Stimulated activated CD4-positive, alpha-beta T cell treated with anti-CD3 and anti-CD28 coated beads, Interleukin-15, amount 100 ng/mL, for 1 hour (primary cell): ENCODE measurements around the gene GGTA1.
"Not testable (repeated sequence)": the region's sequence is repeated elsewhere in the genome, so short reads cannot be mapped to it uniquely, and the experiment has no call there.

ENCODE experiments used
- DNase-seq, 2 donors: peaks; one replicate each; pipeline ENCODE4 v3.0.0-alpha.2; 2020; ENCODE audit warnings: low read depth in 1 of 2, low spot score in 1 of 2

GGTA1 gene

GRCh38 chr9:121499427-121500164 lies at the start of gene GGTA1:
TSS of gene GGTA1 (minus strand) at chr9:121499844. CDS start at chr9:121467922, 31,922 bp downstream.
- no peak for DNase-seq

- no peak for DNase-seq
Measured at GRCh38 chr9:121548666-121549065, 49.0 kb upstream of the GGTA1 start.

- peak; percentile 21 to 36 for DNase-seq
Measured at GRCh38 chr9:121545875-121546423, 46.3 kb upstream of the GGTA1 start.

- no peak for DNase-seq
Measured at GRCh38 chr9:121545150-121545874, 45.7 kb upstream of the GGTA1 start.

- no peak for DNase-seq
Measured at GRCh38 chr9:121542025-121542424, 42.4 kb upstream of the GGTA1 start.

- no peak for DNase-seq
Measured at GRCh38 chr9:121541256-121541655, 41.6 kb upstream of the GGTA1 start.

GRCh38 chr9:121538221-121538620 lies 38.6 kb upstream of the GGTA1 start:
- DNase-seq = no peak

- DNase-seq = no peak
Measured at GRCh38 chr9:121537283-121537682, 37.6 kb upstream of the GGTA1 start.

GRCh38 chr9:121532881-121533280 lies 33.2 kb upstream of the GGTA1 start:
- DNase-seq = no peak

GRCh38 chr9:121529237-121529987 lies 29.8 kb upstream of the GGTA1 start:
- no peak for DNase-seq

GRCh38 chr9:121528642-121529041 lies 29.0 kb upstream of the GGTA1 start:
- no peak for DNase-seq

GRCh38 chr9:121527371-121527770 lies 27.7 kb upstream of the GGTA1 start:
- no peak for DNase-seq

- not testable (repeated sequence) for DNase-seq
Measured at GRCh38 chr9:121519688-121520087, 20.0 kb upstream of the GGTA1 start.

GRCh38 chr9:121518634-121519033 lies 19.0 kb upstream of the GGTA1 start:
- no peak for DNase-seq

GRCh38 chr9:121513166-121513565 lies 13.5 kb upstream of the GGTA1 start:
- not testable (repeated sequence) for DNase-seq

- no peak for DNase-seq
Measured at GRCh38 chr9:121510766-121511550, 11.3 kb upstream of the GGTA1 start.

GRCh38 chr9:121509180-121509579 lies 9.5 kb upstream of the GGTA1 start:
- no peak for DNase-seq

- no peak for DNase-seq
Measured at GRCh38 chr9:121508415-121508814, 8.8 kb upstream of the GGTA1 start.

- no peak for DNase-seq
Measured at GRCh38 chr9:121505903-121506735, 6.5 kb upstream of the GGTA1 start.

GRCh38 chr9:121503444-121503843 lies 3.8 kb upstream of the GGTA1 start:
- no peak for DNase-seq
